Right cardiac atrium (tissue), 5 donors: ENCODE data around the gene ERC1. TPM values are rescaled to one million over a fixed set of nuclear protein-coding genes. Genes with fewer than 3 reads are reported as not detected.
A peak's percentile ranks its signal among the peaks of the same experiment; 100 is the strongest.

Experiments used
- ATAC-seq, 2 donors: fragments of 200-7000 bp; cut with Tn5 transposase; one replicate each; pipeline versions ENCODE4 v1.8.0 to v1.9.1; 2020; ENCODE audit warnings: moderate library complexity in 2 of 2, mild to moderate bottlenecking in 1 of 2
- DNase-seq, 3 donors: peaks; one replicate each; pipeline ENCODE4 v3.0.0-alpha.2; 2020
- H3K27ac ChIP-seq: one replicate; pipeline ENCODE4 v1.5.1; 2013; ENCODE audit warnings: mild to moderate bottlenecking, low read length, control low read depth, moderate library complexity
- H3K27me3 ChIP-seq: one replicate; pipeline ENCODE4 v1.6.1; 2013; ENCODE audit not compliant: control insufficient read depth, insufficient read depth
- H3K4me1 ChIP-seq: one replicate; pipeline ENCODE4 v1.6.1; 2013; ENCODE audit warnings: low read length; ENCODE audit not compliant: control insufficient read depth, insufficient read depth
- H3K4me3 ChIP-seq: one replicate; pipeline ENCODE4 v1.5.1; 2013; ENCODE audit warnings: low read length, control low read depth
- H3K9me3 ChIP-seq: one replicate; pipeline ENCODE4 v1.6.1; 2013; ENCODE audit warnings: low read length; ENCODE audit not compliant: control insufficient read depth
- WGBS: extraction: QIAGEN DNeasy Blood & Tissue Kit; methylation state at CpG from one replicate; pipeline ENCODE4 v1.1.7; 2013; 5-methylcytosine and 5-hydroxymethylcytosine counted together
- intact Hi-C, 4 donors: fragments of 100-400 bp; cut with DNase I; formaldehyde crosslinking; loops; one replicate each; pipeline versions ENCODE4 v1.11.0 to v1.14.0; 2022 to 2023
- polyA plus RNA-seq: library from polyadenylated mRNA; stranded (reverse); fragments of 200-250 nt; gene quantifications from one replicate; pipeline ENCODE4 v1.2.3, GENCODE V29; 2013
- total RNA-seq, 4 donors: library from RNA; stranded (reverse); fragmentation: NEBNext Ultra II Directional; extraction: Animal tissue kit (Norgen Biotek cat#: 25700); gene quantifications; one replicate each; pipeline ENCODE4 v1.2.1, GENCODE V29; 2021
- donor health status: healthy with polysubstance abuse.
- donor health status: DM: no; HTN: yes; CAD: no.
- donor health status: DM: no; HTN: no; CAD: no.
- donor health status: DM: no; HTN: yes; CAD: no; lungs with severe emphysema.
- donor health status: DM: yes; HTN: yes; CAD: no.

ERC1 gene
- total and polyA plus RNA-seq, 5 donors = 15.0 to 71.4 (median 62.9) TPM

DNA sequence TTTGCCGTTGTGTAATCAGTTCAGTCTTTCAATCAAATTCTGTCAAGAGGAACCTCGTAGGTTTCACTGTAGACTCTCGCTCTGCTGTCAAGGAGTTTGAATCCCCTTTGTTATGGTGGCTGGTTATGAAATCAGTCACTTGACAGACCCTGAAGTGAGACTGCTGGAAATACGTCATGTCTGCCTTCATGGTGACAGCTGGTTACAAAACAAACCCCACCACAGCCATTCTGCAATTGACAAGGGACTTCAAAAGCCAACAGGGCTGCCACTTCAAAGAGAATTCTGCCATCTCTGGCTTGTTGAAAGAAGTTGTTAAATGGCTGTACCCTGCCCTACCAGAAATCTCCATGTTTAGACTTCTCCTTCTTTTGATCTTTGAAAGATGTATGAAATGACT is 286.9 kb downstream of the ERC1 start:
- H3K27me3 ChIP-seq = no peaks in the 10 kb centered on the region
- H3K4me1 ChIP-seq = no peaks in the 10 kb centered on the region
- DNase-seq (no peak), ATAC-seq (no peak)
- no peaks in the 10 kb centered on the region for H3K9me3 ChIP-seq
- intact Hi-C loops = loop anchor here in 1 of 4 donors (10.0 kb wide), 1 partner anchor 307 kb away; no protein-coding TSS in a partner anchor
- no peak overlapping the region for H3K27ac ChIP-seq
- H3K4me3 ChIP-seq = no peak overlapping the region
- 74% methylated on average over 4 of the region's 4 CpGs for WGBS

DNA sequence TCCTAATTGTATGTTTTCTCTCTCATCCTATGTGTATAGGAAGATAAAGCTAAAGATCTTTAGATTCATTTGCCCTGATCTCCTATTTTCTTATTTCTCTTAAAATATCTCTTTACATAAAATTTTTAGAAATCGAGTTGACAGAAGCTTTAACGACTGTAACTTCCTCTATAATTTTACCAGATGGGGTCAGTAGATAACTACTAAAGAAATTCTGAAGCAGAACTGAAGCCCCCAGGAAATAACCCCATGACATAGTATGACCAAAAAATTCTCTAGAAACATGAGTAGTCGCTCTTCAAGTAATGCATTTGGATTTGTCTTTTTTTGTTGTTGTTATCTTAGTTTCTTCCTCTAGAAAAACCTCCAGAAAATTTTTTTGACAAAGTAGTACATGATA is 288.0 kb downstream of the ERC1 start:
- H3K27me3 ChIP-seq = no peaks in the 10 kb centered on the region
- H3K4me3 ChIP-seq = no peak overlapping the region
- ATAC-seq (no peak), DNase-seq (no peak)
- H3K9me3 ChIP-seq = no peaks in the 10 kb centered on the region
- WGBS = 44% methylated on average over 3 of the region's 3 CpGs
- H3K4me1 ChIP-seq = peaks cover 2% of the 10 kb centered on the region
- no peak overlapping the region for H3K27ac ChIP-seq
- intact Hi-C loops = loop anchor here in 1 of 4 donors (10.0 kb wide), 1 partner anchor 306 kb away; no protein-coding TSS in a partner anchor

DNA sequence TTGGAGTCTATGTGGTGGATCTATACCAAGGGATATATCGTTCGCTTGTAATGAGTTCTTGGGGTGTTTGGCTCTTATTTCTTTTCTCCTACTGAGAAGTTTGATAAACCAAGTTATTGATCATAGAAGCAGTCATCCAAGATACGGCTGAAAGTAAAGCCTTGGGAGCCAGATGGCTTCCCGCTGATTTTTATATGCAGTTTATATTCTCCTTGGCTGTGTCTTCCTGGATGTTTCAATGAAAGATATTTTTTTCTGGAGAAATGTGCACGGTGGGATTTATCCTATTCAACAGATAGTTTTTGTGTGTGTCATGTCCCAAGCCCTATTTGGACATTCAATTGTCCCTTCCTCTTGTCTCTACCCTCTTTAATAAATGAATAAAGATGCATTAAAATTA is 289.0 kb downstream of the ERC1 start:
- 92% methylated on average over 5 of the region's 5 CpGs for WGBS
- DNase-seq (no peak), ATAC-seq (no peak)
- intact Hi-C loops = no loop called here
- peaks cover 2% of the 10 kb centered on the region for H3K4me1 ChIP-seq
- H3K4me3 ChIP-seq = no peak overlapping the region
- H3K27ac ChIP-seq = no peak overlapping the region
- H3K27me3 ChIP-seq = no peaks in the 10 kb centered on the region
- H3K9me3 ChIP-seq = no peaks in the 10 kb centered on the region

DNA sequence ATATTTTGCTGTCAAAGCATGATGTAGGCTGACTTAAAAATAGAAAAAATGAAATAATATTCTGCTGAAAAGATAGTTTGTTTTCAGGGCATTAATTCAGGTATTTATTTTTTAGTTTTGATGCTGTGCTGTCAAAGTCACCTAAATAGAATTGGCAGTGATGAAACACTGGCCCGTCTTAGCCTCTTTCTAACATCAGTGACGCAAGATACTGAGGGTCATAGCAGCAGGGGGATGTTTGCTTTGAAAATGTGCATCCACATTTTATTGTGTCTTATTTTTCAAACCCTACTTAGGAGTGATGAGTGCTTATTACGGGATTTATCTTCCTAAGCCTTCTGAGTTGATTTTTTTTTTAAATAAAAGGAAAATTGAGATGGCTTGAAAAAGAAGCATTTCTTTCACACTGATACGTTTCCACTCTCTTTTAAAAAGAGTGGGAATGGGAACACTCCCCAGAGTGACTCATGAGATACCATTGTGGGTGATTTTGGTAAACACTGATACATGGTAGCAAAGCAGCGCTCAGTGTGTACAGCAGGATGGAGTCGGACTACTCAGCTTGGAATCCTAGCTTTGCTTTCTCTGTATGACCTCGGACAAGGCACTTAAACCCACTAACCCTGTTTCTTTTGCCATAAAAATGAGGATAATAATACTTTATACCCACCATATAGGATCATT is 290.8 kb downstream of the ERC1 start:
- H3K9me3 ChIP-seq = no peaks in the 10 kb centered on the region
- 62% methylated on average over 7 of the region's 7 CpGs for WGBS
- ATAC-seq (peak; percentile 78 to 84), DNase-seq (no peak)
- no peak overlapping the region for H3K27ac ChIP-seq
- H3K27me3 ChIP-seq = no peaks in the 10 kb centered on the region
- H3K4me1 ChIP-seq = peaks cover 2% of the 10 kb centered on the region
- intact Hi-C loops = no loop called here
- H3K4me3 ChIP-seq = no peak overlapping the region

DNA sequence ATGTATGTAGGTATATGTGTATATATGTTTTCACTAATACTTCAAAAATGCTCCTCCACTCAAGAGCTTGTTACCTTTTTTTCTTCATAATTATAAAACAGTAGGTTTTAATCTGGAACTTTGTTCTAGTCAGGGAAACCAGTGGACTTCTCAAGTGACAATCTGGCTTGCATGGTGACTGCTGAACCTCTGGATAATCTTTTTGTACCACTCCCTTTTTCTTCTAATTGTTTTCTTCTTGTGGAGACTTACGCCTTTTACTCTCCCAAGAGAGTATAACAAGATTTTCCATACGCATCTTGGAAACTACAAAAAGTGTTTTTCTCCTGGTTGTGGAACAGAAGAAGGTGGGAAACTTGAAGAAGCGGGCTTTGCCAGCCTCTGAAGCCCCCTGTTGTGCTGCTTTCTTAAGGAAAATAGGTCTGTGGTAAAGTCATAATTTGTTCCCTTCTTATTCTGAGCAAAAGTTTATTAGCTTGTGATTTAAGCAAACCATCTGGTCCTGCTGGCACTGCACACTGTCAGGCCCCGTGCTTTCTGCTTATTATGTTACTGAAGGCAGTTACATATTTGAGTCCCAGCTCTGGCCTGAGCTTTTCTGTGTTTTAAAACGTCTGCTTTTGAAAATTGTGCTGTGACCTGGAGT is 291.8 kb downstream of the ERC1 start:
- Histone ChIP-seq H3K9me3 (no peaks in the 10 kb centered on the region), H3K4me3 (no peak overlapping the region), H3K27me3 (no peaks in the 10 kb centered on the region), H3K4me1 (peaks cover 2% of the 10 kb centered on the region), H3K27ac (no peak overlapping the region)
- WGBS = 62% methylated on average over 5 of the region's 5 CpGs
- DNase-seq = peak; percentile 36 to 85 (median 71)
- intact Hi-C loops = no loop called here
- ATAC-seq = peak; percentile 59 to 88

DNA sequence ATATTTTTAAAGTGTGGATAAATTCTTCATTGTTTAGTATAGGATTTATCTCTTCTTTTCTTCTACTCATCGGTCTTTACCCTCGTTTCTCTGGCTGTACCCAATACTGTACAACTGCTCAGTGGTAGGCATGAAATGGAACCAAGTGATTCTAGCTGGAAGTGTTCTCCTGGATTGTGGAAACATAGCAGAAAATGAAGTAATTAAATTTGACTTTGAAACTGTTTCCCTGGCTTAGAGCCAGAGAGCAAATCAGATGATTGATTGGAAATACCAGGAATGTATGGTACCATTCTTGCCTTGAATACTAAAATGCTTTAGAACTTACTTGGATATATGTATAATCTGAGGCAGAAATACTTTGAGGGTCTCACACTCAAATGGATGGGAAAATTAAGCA is 292.3 kb downstream of the ERC1 start:
- Histone ChIP-seq H3K4me3 (no peak overlapping the region), H3K27ac (no peak overlapping the region), H3K27me3 (no peaks in the 10 kb centered on the region), H3K4me1 (peaks cover 2% of the 10 kb centered on the region), H3K9me3 (no peaks in the 10 kb centered on the region)
- ATAC-seq (peak in 1 of 2 donors; percentile 28), DNase-seq (no peak)
- intact Hi-C loops = no loop called here
- 77% methylated on average over 2 of the region's 2 CpGs for WGBS

DNA sequence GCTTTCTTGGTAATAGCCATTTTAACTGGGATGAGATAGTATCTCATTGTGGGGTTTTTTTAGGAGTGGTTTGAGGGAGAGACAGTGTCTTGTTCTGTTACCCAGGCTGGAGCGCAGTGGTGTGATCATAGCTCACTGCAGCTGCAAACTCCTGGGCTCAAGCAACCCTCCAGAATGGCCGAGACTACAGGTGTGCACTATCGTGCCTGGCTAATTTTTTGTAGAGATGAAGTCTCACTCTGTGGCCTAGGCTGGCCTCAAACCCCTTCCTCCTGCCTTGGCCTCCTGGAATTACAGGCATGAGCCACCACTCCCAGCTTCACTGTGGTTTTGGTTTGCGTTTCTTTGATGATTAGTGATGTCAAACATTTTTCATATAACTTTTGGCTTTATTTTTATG is 293.6 kb downstream of the ERC1 start:
- Histone ChIP-seq H3K27me3 (no peaks in the 10 kb centered on the region), H3K27ac (no peak overlapping the region), H3K4me3 (no peak overlapping the region), H3K4me1 (peaks cover 2% of the 10 kb centered on the region), H3K9me3 (no peaks in the 10 kb centered on the region)
- ATAC-seq (no peak), DNase-seq (no peak)
- intact Hi-C loops = no loop called here
- WGBS = 95% methylated on average over 4 of the region's 4 CpGs

DNA sequence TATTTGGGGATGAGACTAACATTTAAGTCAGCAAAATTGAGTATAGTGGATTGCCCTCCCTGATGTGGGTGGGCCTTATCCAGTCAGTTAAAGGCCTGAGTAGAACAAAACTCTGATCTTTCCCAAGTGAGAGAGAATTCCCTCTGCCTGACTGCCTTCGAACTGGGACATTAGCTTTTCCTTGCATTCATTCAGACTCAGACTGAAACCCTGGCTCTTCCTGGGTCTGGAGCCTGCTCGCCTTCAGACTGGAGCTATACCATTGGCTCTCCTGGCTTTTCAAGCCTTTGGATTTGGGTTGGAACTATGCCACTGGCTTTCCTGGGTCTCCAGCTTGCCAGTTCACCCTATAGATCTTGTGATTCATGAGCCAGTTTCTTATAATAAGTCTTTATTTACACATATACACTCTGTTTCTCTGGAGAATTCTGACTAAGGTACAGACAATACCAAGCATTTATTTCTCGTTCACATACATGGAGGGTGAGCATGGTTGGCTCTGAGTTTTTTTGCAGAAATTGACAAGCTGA is 296.5 kb downstream of the ERC1 start:
- Histone ChIP-seq H3K4me1 (peaks cover 2% of the 10 kb centered on the region), H3K4me3 (no peak overlapping the region), H3K27me3 (no peaks in the 10 kb centered on the region), H3K27ac (no peak overlapping the region), H3K9me3 (no peaks in the 10 kb centered on the region)
- DNase-seq (no peak), ATAC-seq (no peak)
- 90% methylated on average over 3 of the region's 3 CpGs for WGBS
- intact Hi-C loops = no loop called here

DNA sequence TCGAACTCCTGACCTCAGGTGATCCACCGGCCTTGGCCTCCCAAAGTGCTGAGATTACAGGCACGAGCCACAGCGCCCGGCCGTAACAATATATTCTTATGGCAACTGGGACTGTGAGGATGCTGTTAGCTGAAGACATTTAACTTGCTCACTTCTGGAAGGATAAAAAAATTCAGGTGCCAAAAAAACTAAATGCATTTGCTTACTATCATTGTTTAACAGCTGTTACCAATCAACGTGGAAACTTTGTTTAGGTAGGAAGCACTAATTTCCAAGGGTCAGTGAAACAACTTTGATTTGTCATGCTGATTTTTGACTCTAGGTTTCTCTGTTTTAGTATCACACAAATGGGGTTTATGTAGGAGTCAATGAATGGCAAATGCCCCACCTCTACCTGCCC is 297.3 kb downstream of the ERC1 start:
- DNase-seq = no peak
- Histone ChIP-seq H3K27me3 (no peaks in the 10 kb centered on the region), H3K9me3 (no peaks in the 10 kb centered on the region), H3K27ac (no peak overlapping the region), H3K4me1 (peaks cover 2% of the 10 kb centered on the region), H3K4me3 (no peak overlapping the region)
- intact Hi-C loops = no loop called here
- no peak for ATAC-seq
- 91% methylated on average over 7 of the region's 7 CpGs for WGBS

DNA sequence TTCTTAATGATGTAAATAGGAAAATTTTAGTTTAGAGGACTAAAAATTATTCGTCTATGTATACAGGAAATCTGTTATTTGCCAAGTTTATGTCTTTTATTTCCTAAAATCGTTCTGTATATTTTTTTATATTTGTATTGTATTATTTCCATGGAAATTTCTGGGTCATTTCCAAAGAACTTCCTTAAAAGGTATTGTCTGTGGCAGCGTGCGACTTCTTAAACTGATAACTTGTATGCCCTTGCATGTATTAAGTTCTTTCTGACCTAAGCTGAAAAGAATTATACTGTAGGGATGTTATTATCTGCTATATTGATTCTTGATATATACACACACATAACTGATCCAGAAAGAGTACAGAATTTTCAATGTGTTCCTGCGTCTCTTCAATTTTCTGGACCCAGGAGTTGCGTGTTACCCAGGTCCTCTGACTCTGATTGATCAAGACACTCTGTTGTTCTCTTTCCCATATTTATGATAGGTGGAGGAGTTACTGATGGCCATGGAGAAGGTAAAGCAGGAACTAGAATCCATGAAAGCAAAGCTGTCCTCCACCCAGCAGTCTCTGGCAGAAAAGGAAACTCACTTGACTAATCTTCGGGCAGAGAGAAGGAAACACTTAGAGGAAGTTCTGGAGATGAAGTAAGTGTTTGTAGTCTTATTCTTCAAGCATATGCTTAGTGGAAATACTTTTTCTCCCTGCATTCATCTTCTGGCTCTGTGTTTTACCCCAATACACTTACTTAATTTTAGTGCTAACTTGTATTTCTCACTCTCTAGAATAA is 298.5 kb downstream of the ERC1 start:
- Histone ChIP-seq H3K27ac (no peak overlapping the region), H3K4me1 (no peaks in the 10 kb centered on the region), H3K9me3 (no peaks in the 10 kb centered on the region), H3K4me3 (no peak overlapping the region), H3K27me3 (no peaks in the 10 kb centered on the region)
- ATAC-seq = peak; percentile 41 to 58
- 41% methylated on average over 7 of the region's 7 CpGs for WGBS
- no peak for DNase-seq
- intact Hi-C loops = loop anchor here in 1 of 4 donors (10.0 kb wide), 1 partner anchor 295 kb away; no protein-coding TSS in a partner anchor

DNA sequence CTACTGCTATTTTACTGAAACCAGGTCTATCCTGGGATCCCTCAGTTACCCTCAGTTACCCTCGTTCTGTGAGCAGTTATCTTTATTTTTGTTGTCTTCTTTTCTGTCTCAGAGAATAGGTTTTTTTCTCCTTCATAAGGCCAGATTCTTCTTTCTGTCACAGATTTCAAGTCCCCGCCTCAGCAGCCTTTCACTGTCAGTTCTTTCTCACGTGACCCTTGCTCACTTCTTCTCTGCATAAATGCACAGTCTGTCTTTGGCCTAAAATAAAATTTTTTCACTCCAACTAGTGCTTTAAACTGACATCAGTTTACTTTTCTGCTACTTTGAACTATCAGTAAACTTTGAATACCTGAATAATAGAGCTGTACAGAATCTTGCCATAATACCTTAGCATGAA is 299.7 kb downstream of the ERC1 start:
- no peak overlapping the region for H3K27ac ChIP-seq

More for the DNA sequence above, 299.7 kb downstream of the ERC1 start:
- H3K27me3 ChIP-seq = no peaks in the 10 kb centered on the region
- intact Hi-C loops = loop anchor here in 1 of 4 donors (10.0 kb wide), 1 partner anchor 294 kb away; no protein-coding TSS in a partner anchor
- H3K4me1 ChIP-seq = no peaks in the 10 kb centered on the region
- H3K4me3 ChIP-seq = no peak overlapping the region
- ATAC-seq (no peak), DNase-seq (no peak)
- no peaks in the 10 kb centered on the region for H3K9me3 ChIP-seq
- 76% methylated on average over 3 of the region's 3 CpGs for WGBS
